K562 (cell line): ENCODE results near the gene CASTOR1. TPM values are rescaled to one million over a fixed set of nuclear protein-coding genes. Genes with fewer than 3 reads are reported as not detected.

Source experiments
- ATF4 ChIP-seq: fragments of 450-650 bp; formaldehyde crosslinking; IDR thresholded peaks from 2 replicates; pipeline ENCODE4 v1.4.0; 2022; ENCODE audit warnings: mild to moderate bottlenecking, moderate library complexity
- E2F3 ChIP-seq: fragments of 250-450 bp; sonication (Bioruptor Pico); IDR thresholded peaks from 2 replicates; pipeline ENCODE4 v1.4.0; 2020; ENCODE audit warnings: mild to moderate bottlenecking
- E4F1 ChIP-seq: fragments of 250-450 bp; sonication (Bioruptor Pico); IDR thresholded peaks from 2 replicates; pipeline ENCODE4 v1.5.0; 2021; ENCODE audit warnings: mild to moderate bottlenecking, borderline replicate concordance
- MEIS2 ChIP-seq: fragments of 450-650 bp; IDR thresholded peaks from 2 replicates; pipeline ENCODE4 v1.6.1; 2014; ENCODE audit warnings: mild to moderate bottlenecking; ENCODE audit not compliant: partially characterized antibody
- SPI1 ChIP-seq: IDR thresholded peaks from 2 replicates; pipeline ENCODE4 v1.6.1; 2011; ENCODE audit warnings: low read depth, low read length, control low read depth, borderline replicate concordance
- TEAD2 ChIP-seq: fragments of 450-650 bp; IDR thresholded peaks from 2 replicates; pipeline ENCODE4 v1.6.1; 2016; ENCODE audit warnings: missing genetic modification characterization, control low read depth, missing compliant biosample characterization
- TEAD4 ChIP-seq, 2 experiments: sonication (generic) in 1 of 2; formaldehyde crosslinking in 1 of 2; IDR thresholded peaks; 2 replicates each; pipeline versions ENCODE4 v1.6.1 to v1.8.0; 2012 to 2022; ENCODE audit warnings: borderline replicate concordance in 1 of 2, inconsistent platforms in 1 of 2, low read length in 1 of 2, mild to moderate bottlenecking in 1 of 2, missing genetic modification reagents in 1 of 2
- ZNF41 ChIP-seq: fragments of 250-450 bp; sonication (Bioruptor Pico); conservative IDR thresholded peaks from 2 replicates; pipeline ENCODE4 v1.4.0; 2020; ENCODE audit warnings: mild to moderate bottlenecking
- ZNF57 ChIP-seq: fragments of 450-650 bp; formaldehyde crosslinking; IDR thresholded peaks from 2 replicates; pipeline ENCODE4 v1.4.0; 2020; ENCODE audit warnings: mild to moderate bottlenecking, moderate library complexity
- polyA plus RNA-seq, 8 experiments: library from polyadenylated mRNA; depleted of rRNA in 4 of 8; stranded (reverse) in 5 of 8; unstranded in 3 of 8; fragments of >200 nt; fragmentation: Nextera tagmentation in 2 of 8; fragmentation: Illumina TruSeq in 1 of 8; extraction: Ambion mirVana in 2 of 8; extraction: Trizol in 1 of 8; gene quantifications; 2 replicates each; pipeline versions ENCODE4 v1.2.1 to v1.2.3, GENCODE V29; 2011 to 2014; ENCODE audit warnings: inconsistent platforms in 1 of 8, missing spikeins in 1 of 8
- total RNA-seq, 7 experiments: library from RNA; depleted of rRNA in 6 of 7; stranded (reverse); fragments of >200 nt in 6 of 7; fragmentation: Illumina TruSeq in 2 of 7; extraction: Trizol in 2 of 7; gene quantifications; 2 replicates each; pipeline versions ENCODE4 v1.2.1 to v1.2.3, GENCODE V29; 2011 to 2021; ENCODE audit warnings: low replicate concordance in 1 of 7
- TF ChIP-seq, protein P1 (sequence below): fragments of 450-650 bp; IDR thresholded peaks from 2 replicates; pipeline ENCODE4 v1.6.1; 2016; ENCODE audit warnings: mild to moderate bottlenecking, moderate library complexity
- TF ChIP-seq, protein P2 (sequence below): sonication (generic); formaldehyde crosslinking; IDR thresholded peaks from 2 replicates; pipeline ENCODE4 v1.9.0; 2022; ENCODE audit warnings: mild to moderate bottlenecking, missing genetic modification reagents

Gene CASTOR1
- total and polyA plus RNA-seq, 9 of the 15 experiments (the other 6 are each of a cell fraction or from before 2014, with no cell fraction given) = 0.35 to 2.6 (median 1.1) TPM

DNA sequence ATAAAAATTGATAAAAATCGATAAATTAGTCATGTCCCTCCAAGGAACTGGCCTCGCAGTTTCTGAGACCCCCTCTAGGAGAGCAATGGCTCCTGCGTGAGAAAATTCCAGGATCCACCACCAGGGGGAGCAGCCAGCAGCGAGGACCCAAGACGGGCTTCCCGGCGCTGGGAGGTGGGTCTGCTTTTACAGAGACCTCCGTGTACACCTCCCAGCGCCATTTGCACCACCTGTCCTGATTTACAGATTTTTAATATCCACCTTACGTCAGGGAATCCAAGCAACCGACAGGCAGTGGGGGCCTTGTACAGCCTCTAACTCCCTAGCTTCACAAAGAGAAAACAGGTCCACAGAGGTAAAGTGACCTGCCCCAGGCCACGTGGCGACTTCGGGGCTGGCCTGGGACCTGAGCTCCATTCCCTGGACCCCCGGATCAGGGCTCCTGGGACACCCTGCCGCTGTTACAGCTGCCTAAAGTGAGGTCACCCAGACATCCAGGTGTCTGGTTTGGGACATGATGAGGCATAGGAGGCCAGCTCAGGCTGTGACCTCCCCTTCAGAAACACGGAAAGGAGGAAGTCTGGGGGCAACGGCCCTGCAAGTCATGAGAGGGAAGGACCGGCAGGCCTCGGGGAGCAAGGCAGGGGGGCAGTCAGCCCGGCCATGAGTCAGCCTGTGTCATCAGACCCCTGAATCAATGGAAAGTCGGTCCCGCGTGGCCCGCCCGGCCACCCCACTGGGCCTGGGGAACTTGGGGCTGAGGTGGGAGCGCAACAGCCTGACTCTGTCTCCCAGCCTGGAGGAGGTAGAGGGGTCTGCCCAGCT, 26.2 kb downstream of the CASTOR1 start (continued):
- TF ChIP-seq TEAD4 (IDR thresholded peaks at IDR 0.05; ENCODE audit: low read length) (no peak), TEAD4 (CRISPR knock-in tag; IDR thresholded peaks at IDR 0.05; ENCODE audit: borderline replicate concordance) (no peak), TEAD2 (tag) (no peak), ATF4 (CRISPR knock-in tag) (no peak), MEIS2 (no peak), ZNF41 (no peak), SPI1 (peak; percentile 34; the same call in 1 of the 2 replicates), E4F1 (CRISPR knock-in tag) (no peak), E2F3 (no peak), ZNF57 (CRISPR knock-in tag) (no peak)
- TF ChIP-seq, protein P1, sequence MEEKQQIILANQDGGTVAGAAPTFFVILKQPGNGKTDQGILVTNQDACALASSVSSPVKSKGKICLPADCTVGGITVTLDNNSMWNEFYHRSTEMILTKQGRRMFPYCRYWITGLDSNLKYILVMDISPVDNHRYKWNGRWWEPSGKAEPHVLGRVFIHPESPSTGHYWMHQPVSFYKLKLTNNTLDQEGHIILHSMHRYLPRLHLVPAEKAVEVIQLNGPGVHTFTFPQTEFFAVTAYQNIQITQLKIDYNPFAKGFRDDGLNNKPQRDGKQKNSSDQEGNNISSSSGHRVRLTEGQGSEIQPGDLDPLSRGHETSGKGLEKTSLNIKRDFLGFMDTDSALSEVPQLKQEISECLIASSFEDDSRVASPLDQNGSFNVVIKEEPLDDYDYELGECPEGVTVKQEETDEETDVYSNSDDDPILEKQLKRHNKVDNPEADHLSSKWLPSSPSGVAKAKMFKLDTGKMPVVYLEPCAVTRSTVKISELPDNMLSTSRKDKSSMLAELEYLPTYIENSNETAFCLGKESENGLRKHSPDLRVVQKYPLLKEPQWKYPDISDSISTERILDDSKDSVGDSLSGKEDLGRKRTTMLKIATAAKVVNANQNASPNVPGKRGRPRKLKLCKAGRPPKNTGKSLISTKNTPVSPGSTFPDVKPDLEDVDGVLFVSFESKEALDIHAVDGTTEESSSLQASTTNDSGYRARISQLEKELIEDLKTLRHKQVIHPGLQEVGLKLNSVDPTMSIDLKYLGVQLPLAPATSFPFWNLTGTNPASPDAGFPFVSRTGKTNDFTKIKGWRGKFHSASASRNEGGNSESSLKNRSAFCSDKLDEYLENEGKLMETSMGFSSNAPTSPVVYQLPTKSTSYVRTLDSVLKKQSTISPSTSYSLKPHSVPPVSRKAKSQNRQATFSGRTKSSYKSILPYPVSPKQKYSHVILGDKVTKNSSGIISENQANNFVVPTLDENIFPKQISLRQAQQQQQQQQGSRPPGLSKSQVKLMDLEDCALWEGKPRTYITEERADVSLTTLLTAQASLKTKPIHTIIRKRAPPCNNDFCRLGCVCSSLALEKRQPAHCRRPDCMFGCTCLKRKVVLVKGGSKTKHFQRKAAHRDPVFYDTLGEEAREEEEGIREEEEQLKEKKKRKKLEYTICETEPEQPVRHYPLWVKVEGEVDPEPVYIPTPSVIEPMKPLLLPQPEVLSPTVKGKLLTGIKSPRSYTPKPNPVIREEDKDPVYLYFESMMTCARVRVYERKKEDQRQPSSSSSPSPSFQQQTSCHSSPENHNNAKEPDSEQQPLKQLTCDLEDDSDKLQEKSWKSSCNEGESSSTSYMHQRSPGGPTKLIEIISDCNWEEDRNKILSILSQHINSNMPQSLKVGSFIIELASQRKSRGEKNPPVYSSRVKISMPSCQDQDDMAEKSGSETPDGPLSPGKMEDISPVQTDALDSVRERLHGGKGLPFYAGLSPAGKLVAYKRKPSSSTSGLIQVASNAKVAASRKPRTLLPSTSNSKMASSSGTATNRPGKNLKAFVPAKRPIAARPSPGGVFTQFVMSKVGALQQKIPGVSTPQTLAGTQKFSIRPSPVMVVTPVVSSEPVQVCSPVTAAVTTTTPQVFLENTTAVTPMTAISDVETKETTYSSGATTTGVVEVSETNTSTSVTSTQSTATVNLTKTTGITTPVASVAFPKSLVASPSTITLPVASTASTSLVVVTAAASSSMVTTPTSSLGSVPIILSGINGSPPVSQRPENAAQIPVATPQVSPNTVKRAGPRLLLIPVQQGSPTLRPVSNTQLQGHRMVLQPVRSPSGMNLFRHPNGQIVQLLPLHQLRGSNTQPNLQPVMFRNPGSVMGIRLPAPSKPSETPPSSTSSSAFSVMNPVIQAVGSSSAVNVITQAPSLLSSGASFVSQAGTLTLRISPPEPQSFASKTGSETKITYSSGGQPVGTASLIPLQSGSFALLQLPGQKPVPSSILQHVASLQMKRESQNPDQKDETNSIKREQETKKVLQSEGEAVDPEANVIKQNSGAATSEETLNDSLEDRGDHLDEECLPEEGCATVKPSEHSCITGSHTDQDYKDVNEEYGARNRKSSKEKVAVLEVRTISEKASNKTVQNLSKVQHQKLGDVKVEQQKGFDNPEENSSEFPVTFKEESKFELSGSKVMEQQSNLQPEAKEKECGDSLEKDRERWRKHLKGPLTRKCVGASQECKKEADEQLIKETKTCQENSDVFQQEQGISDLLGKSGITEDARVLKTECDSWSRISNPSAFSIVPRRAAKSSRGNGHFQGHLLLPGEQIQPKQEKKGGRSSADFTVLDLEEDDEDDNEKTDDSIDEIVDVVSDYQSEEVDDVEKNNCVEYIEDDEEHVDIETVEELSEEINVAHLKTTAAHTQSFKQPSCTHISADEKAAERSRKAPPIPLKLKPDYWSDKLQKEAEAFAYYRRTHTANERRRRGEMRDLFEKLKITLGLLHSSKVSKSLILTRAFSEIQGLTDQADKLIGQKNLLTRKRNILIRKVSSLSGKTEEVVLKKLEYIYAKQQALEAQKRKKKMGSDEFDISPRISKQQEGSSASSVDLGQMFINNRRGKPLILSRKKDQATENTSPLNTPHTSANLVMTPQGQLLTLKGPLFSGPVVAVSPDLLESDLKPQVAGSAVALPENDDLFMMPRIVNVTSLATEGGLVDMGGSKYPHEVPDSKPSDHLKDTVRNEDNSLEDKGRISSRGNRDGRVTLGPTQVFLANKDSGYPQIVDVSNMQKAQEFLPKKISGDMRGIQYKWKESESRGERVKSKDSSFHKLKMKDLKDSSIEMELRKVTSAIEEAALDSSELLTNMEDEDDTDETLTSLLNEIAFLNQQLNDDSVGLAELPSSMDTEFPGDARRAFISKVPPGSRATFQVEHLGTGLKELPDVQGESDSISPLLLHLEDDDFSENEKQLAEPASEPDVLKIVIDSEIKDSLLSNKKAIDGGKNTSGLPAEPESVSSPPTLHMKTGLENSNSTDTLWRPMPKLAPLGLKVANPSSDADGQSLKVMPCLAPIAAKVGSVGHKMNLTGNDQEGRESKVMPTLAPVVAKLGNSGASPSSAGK = peak; percentile 45
- TF ChIP-seq, protein P2, sequence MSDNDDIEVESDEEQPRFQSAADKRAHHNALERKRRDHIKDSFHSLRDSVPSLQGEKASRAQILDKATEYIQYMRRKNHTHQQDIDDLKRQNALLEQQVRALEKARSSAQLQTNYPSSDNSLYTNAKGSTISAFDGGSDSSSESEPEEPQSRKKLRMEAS (CRISPR knock-in tag) = peak; percentile 10; the same call in 1 of the 2 replicates
